Measurements from ENCODE around the gene FARP2. TPM values are rescaled to one million over a fixed set of nuclear protein-coding genes. Genes with fewer than 3 reads are reported as not detected.
"Not testable (repeated sequence)": the region's sequence is repeated elsewhere in the genome, so short reads cannot be mapped to it uniquely, and the experiment has no call there.

The FARP2 gene
- total RNA-seq, 1 donor from 2014 or later: 79.2 TPM

DNA sequence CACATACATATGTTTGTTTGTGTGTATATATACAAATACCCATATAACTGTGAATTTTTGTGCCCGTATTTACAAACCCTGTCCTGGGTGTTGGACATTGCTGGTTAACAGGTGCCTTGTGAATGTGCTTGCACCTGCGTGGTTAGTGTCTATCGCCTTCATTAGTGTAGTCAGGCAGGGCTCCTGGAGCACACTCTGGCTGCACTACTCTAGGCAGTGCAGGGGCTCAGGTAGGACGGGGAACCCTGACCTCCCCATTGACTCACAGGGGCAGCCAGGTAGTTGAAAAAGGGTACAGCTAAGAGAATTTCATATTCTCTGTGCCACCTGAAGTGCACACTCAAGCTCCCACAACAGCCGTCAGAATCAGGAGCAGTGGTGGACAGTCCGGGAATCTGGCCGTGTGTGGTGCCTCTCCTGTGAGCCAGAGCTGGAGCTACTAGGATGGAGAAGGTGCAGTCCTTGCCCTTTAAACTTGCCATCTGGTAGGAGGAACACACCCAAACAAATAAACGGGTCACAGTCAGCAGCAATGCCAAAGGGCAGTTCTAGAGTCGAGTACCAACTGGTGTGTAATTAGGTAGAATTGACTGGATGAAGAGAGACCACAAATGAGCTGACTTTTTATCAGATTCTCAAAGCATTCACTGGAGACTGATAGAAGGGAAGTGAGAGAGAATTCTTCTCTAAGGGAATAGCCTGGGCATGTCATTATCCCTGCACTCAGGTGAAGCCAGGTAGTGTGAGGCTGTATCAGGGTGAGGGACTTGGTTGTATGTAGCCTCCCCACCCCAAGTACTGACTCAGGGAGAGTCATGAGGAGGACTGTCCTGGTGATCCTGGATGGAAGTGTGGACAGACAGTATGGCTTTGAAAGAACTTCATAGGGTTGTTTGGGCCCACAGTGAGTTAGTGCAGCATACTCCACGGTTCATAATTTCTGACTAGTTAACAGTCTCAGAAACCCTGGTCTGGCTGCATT, 44.1 kb downstream of the FARP2 start:
- no peak for DNase-seq (ENCODE audit: low spot score)

DNA sequence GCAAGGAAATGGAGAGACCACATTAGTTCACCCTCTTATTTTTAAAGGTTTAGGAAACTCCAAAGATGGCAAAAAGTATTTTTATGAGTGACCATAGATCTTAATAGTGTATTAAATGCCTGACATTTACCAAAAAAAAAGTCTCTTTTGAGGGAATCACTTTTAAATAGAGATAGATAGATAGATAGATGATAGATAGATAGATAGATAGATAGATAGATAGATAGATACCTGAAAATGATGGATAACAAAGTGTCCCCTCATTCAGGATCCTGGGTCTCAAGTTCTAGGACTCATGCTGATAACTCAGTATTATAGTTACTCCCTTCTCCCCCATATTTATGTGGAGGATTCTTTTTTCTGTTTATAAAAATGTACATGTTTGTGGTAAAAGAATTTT, 52.8 kb downstream of the FARP2 start:
- DNase-seq (ENCODE audit: low spot score): no peak

GRCh38 chr2:241410739-241411176, 54.7 kb downstream of the FARP2 start:
- no peak for DNase-seq (ENCODE audit: low spot score)

GRCh38 chr2:241412144-241412543, 56.1 kb downstream of the FARP2 start:
- peak; percentile 82 for DNase-seq (ENCODE audit: low spot score)

DNA sequence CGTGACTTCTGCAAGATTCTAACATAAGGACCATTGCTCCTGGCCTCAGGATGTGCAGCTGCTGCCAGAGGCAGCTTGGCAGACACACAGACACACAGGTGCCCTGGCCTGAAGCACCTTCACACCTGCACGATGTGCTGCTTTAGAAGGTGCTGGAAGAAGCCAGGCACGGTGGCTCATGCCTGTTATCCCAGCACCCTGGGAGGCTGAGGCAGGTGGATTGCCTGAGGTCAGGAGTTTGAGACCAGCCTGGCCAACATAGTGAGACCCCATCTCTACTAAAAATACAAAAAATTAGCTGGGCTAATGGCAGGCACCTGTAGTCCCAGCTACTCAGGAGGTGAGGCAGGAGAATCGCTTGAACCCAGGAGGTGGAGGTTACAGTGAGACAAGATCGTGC, 57.4 kb downstream of the FARP2 start:
- DNase-seq (ENCODE audit: low spot score): not testable (repeated sequence)

- no peak for DNase-seq (ENCODE audit: low spot score)
These were observed 58.0 kb downstream of the FARP2 start for GRCh38 chr2:241413929-241414580.

- no peak for DNase-seq (ENCODE audit: low spot score)
These were observed 59.1 kb downstream of the FARP2 start for GRCh38 chr2:241415196-241415595.

DNA sequence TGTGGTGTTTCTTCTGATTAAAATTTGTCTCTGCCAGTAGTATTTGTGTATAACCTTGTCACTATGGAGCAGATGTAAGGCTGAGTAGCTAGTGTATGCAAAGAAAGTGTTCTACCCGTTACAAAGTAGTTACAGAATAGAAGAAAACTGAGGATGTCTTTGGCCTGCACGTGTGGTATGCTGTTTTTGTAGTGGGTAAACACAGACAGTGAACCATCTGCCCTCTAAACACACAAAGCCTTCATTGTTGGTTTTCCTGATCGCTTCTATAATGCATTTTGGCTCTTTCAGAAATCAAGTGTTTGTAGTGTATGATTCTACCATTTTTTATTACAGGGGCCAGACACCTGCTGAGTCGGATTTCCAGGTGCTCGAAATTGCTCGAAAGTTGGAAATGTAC, 61.5 kb downstream of the FARP2 start:
- no peak for DNase-seq (ENCODE audit: low spot score)

GRCh38 chr2:241421330-241421729, 65.2 kb downstream of the FARP2 start:
- no peak for DNase-seq (ENCODE audit: low spot score)

GRCh38 chr2:241421942-241422341, 65.9 kb downstream of the FARP2 start:
- not testable (repeated sequence) for DNase-seq (ENCODE audit: low spot score)

DNA sequence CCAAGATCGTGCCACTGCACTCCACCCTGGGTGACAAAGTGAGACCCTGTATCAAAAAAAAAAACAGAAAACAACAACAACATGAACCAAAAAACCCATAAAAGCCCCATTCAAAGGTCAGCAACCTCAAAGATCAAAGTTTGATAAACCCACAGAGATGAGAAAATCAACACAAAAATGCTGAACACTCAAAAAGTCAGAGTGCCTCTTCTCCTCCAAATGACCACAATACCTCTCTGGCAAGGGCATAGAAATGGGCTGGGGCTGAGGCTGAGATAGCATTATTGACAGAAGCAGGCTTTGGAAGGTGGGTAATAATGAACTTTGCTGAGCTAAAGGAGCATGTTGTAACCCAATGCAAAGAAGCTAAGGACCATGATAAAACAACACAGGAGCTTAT, 66.3 kb downstream of the FARP2 start:
- DNase-seq (ENCODE audit: low spot score): no peak

DNA sequence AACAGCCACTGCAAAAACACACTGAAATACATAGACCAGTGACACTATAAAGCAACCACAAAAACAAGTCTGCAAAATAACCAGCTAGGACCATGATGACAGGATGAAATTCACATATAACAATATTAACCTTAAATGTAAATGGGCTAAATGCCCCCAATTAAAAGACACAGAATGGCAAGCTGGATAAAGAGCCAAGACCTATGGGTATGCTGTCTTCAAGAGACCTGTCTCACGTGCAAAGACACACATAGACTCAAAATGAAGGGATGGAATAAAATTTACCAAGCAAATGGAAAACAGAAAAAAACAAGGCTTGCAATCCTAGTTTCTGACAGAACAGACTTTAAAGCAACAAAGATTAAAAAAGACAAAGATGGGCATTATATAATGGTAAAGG, 67.4 kb downstream of the FARP2 start:
- DNase-seq (ENCODE audit: low spot score): not testable (repeated sequence)

DNA sequence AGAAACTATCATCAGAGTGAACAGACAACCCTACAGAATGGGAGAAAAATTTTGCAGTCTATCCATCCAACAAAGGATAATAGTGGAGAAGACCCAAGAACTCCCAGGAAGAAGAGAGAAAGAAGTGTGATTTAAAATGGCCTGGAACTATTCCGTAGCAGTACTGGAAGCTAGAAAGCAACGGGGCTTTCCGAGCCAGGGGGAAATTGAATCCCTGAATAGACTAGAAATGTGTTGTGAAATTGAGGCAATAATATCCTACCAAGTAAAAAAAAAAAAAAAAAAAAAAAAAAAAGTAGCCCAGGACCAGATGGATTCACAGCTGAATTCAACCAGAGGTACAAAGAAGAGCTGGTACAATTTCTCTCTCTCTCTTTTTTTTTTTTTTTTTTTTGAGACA, 69.3 kb downstream of the FARP2 start:
- no peak for DNase-seq (ENCODE audit: low spot score)

- DNase-seq (ENCODE audit: low spot score): no peak
These were observed 74.1 kb downstream of the FARP2 start for GRCh38 chr2:241430178-241430577.

DNA sequence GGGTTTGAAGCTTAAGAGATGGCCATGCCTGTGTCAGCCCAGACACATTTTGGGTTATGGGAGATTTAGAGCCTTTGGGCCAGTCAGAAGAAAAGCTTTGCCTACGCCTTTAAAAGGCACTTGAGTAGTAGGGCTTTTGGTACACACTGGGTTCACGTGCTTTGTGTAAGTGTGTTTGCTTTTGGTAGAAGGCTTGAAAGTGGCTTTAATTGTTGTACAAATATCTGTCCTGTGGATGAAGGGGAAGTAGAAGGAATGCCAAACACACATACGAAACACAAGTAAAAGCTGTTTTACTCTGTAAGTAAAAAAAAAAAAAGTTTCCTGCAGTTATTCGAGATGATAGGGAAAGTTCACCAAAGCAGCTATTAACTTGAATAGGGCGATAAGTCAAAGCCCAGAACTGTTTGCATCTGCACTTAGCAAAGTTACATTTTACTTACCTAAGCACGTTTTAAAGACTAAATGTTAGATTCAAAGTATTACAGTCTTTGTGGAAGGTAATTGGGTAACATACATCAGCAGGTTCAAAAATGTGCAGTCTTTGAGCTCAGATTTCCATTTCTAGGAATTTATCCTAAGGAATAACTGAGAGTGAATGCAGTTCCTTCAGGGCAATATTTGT, 76.9 kb downstream of the FARP2 start:
- DNase-seq (ENCODE audit: low spot score): no peak

GRCh38 chr2:241437179-241437578, 81.1 kb downstream of the FARP2 start:
- DNase-seq (ENCODE audit: low spot score): no peak

GRCh38 chr2:241441492-241441891, 85.4 kb downstream of the FARP2 start:
- no peak for DNase-seq (ENCODE audit: low spot score)

DNA sequence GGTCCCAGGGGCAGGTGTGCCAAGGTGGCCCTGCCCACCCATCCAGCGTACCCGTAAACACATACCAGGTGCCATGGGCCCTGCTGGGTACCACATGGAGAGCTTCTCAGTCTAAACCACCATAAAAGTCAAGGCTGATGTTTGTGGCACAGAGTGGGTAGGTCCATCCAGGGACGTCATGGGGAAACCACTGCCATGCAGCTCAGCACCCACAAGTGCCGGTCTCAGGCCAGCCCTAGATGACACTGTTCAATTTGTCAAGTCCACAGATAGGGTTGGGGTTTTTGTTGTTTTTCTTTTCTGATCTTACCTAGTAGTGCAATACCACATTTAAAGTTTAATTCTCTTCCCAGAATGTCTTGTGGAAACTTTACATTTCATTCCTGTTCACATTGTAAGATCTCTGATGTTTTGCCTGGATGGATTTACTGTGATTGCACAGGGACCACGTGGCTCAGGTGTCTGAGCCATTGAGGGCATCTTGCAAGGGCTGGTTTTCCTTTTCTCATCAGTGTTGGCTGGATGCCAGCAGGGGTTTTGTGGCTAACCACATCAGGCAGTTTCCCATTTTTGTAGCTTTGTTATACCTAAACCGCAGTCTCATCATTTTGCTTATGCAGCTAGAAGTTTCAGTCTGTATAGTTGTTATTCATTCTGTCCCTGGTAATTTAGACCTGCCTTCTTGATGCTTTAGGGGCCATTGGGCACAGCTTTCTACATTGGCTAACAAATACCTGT, 87.6 kb downstream of the FARP2 start:
- DNase-seq (ENCODE audit: low spot score): peak; percentile 4

DNA sequence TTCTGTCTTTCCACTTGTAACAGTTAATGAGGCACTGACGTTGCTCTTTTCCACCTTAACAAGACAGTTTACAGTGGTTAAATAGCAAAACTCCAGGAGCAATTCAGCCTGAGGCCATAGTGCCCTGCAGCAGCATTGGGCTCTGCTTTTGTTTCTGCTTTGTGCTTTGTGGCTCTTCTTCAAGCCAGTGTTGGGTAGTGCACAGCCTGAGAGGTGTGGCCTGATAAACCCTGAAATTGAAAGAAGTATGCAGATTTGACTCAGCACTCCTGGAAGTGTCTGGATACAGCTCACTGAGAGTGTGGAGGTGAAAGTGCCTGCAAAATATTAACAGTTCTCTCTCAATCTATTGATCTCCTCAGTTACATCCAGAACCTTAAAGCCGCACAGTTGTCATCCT, 89.3 kb downstream of the FARP2 start:
- DNase-seq (ENCODE audit: low spot score): no peak

GRCh38 chr2:241450092-241450491, 94.0 kb downstream of the FARP2 start:
- not testable (repeated sequence) for DNase-seq (ENCODE audit: low spot score)

GRCh38 chr2:241451840-241452506, 95.9 kb downstream of the FARP2 start:
- DNase-seq (ENCODE audit: low spot score): no peak
